NCI-H82 (cell line): ENCODE results near the gene CACNA1H.
A peak's percentile ranks its signal among the peaks of the same experiment; 100 is the strongest.
"Not testable (repeated sequence)": the region's sequence is repeated elsewhere in the genome, so short reads cannot be mapped to it uniquely, and the experiment has no call there.

Source experiments
- DNase-seq: peaks from one replicate; lab custom pipeline; 2025; lab: John Stamatoyannopoulos, UW

The CACNA1H gene

GRCh38 chr16:1254821-1255220 is 101.9 kb downstream of the CACNA1H start:
- not testable (repeated sequence) for DNase-seq

- not testable (repeated sequence) for DNase-seq
These were observed 102.6 kb downstream of the CACNA1H start, which contains the start of gene TPSD1 for GRCh38 chr16:1255276-1256122. Gene TPSD1, plus strand, starts transcription at chr16:1256069. Its CDS starts 212 bp downstream, at chr16:1256281.

GRCh38 chr16:1256296-1256873 is 103.5 kb downstream of the CACNA1H start:
- DNase-seq = not testable (repeated sequence)

DNA sequence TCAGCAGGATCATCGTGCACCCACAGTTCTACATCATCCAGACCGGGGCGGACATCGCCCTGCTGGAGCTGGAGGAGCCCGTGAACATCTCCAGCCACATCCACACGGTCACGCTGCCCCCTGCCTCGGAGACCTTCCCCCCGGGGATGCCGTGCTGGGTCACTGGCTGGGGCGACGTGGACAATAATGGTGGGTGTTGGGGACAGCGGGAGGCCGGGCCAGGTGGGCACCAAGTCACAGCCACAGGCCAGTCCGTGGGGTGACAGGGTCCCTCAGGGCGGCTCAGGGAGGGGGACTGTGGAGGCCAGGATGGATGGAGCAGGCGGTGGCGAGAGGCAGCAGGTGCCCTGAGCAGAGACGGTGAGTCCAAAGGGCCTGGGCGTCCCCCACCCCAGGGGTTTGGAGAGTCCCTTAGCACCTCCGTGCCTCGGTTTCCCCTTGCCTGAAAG is 104.0 kb downstream of the CACNA1H start:
- no peak for DNase-seq

DNA sequence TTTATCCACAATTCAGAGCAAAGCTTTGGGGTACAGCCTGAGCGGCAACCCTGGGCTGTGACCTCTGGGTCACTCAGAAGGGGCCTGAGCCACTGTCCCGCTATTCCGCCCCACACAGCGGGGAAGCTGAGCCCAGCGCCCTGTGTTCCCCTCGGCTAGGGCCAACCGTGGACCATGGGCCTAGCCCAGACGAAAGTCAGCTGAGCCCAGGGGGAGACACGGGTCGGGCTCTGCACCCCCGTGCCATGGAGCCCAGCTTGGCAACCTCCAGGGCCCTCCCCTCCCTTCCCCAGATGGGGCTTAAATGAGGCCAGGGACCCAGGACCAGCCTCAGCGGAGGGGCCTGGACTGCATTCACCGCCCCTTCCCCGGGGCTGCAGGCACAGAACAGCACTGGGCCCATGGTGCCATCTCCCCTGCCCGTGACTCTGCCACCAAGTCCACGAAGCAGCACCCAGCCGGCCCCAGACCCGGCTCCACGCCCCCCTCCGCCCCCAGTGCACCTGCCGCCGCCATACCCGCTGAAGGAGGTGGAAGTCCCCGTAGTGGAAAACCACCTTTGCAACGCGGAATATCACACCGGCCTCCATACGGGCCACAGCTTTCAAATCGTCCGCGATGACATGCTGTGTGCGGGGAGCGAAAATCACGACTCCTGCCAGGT is 104.8 kb downstream of the CACNA1H start:
- no peak for DNase-seq

DNA sequence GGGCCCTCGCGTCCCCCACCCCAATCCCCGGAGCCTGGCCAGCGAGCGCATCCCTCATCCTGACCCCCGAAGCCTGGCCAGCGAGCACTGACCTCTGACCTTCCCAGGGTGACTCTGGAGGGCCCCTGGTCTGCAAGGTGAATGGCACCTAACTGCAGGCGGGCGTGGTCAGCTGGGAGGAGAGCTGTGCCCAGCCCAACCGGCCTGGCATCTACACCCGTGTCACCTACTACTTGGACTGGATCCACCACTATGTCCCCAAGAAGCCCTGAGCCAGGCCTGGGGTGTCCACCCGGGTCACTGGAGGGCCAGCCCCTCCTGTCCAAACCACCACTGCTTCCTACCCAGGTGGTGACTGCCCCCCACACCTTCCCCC is 105.3 kb downstream of the CACNA1H start:
- DNase-seq = no peak

DNA sequence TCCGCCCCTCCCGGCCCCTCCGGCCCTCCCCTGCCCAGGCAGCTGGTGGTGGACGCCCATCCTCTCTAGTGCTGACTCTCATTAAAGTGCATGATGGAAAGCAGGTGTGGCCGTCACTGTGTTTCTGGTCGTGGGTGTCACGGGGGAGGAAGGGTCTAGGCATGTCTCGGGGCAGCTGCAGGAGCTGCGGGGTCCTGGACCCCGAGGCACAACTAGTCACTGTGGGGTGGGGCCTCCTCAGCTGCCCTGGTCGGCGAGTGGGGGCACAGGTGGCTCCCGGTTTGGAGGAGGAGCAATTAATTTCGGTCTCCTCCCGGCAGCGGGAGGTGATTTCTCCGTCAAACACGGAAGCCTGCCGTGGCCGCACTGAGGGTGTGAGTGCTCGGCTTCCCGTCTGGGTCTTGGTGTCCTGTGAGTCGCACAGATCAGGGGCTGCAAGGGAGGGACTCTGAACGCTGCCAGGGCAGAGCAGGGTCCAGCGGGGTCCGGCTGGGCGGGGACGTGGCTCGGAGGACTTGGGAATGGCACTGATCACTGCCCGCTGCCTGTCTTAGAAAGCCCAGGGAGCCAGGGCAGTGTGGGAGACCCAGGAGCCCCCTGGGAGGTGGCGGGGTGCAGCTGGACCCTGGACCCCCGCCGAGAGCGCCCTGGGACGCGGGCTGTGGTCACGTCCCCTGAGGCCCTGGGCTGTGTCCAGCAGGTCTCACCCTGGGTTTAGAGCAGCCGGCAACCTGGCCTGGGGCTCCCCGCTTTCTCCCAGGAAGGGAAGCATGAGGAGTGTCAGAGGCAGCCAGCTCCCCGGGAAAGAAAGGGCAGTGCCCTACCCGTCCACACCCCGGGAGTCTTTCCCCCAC is 106.2 kb downstream of the CACNA1H start:
- no peak for DNase-seq

DNA sequence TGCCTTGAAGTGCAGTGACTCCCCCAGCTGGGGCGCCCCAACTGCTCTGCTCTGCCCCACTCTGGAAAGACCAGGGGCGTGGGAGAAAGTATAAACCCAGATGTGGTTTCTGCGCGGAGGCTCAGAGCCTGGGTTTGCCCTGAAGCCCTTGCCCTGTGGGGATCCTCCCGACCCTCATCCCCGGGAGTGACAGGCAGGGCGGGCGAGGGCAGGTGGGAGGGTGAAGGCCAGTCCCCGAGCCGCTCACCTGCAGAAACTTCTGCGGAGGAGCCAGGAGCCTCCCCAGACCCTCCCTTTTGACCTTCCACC is 106.8 kb downstream of the CACNA1H start:
- DNase-seq = no peak

DNA sequence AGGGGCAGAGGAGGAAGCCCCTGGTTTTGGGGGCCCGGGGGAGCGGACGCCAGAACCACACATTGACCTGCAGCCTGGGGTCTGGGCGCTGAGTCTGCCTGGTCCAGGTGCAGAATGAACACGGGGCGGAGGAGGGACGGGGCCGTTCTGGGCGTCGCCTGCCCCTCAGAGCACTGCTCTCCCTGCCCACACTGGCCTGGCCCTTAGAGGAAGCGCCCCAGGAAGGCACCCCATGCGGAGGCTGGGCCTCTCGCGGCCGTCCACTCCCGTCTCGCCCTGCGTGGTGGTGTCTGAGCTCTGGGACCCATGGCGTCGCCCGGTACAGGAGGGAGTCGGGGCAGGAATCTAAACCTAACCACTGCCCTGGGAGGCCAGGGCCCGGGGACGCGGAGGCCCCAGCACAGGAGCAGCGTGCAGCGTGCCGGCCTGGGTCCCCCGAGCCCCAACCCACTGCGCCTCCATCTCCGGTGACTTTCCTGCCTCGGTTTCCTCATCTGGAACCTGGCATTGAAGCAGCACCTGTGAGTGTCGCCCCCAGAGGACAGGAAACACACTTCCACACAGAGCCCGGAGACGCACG is 107.3 kb downstream of the CACNA1H start:
- DNase-seq = no peak

- DNase-seq = peak; percentile 29
These were observed 108.4 kb downstream of the CACNA1H start for GRCh38 chr16:1261131-1261892.

GRCh38 chr16:1262210-1262845 is 109.4 kb downstream of the CACNA1H start:
- DNase-seq = no peak

DNA sequence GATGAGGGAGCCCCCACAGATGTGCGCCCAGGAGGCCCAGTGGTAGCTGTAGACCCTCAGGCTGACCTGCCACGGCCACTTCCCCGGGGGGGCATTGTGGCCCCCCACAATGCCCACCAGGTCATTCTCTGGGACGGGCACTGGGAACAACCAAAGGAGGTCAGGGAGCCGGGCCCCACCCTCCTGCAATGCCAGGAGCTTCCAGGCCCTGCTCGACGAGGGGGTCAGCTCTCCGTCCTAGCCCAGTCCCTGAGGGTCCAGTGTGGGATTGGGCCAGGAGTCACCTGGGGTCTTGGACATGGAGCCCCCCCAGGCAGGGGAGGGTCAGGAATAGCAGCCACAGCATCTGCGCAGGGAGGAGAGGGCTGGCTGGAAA is 109.9 kb downstream of the CACNA1H start:
- no peak for DNase-seq

DNA sequence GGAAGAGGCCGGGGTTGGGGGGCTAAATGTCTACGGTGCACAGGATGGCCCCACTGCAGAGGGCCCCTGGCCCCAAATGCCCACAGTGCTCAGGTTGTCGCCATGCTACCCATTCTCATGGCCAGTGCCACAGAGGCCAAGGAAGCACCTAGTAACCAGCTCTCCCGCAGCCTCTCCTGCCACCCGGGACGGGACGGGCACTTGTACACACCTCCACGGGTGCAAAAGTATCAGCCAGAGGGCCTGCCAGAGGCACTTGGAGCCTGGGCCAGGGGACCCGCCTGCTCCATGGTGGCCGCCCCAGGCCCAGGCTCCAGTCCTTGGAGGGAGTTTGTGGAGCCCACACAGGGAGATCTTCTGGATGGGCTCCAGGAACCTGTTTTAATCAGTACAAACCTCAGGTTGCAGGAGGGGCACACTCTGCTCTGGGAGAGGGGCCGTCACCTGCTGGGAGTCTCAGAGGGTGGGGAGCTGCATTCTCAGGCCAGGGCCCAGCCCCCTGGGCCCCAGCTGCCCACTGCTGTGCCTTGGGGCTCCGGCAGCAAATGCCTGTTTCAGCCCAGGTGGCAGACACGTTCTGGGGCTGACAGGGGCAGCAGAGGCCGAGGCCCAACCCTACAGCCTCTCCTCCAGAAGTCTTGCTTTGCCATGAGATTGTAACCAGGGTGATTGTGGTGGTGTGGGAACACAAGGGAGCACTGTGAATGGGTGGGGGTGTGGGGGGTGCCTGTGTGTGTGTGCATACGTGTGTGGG is 110.9 kb downstream of the CACNA1H start:
- DNase-seq = no peak

DNA sequence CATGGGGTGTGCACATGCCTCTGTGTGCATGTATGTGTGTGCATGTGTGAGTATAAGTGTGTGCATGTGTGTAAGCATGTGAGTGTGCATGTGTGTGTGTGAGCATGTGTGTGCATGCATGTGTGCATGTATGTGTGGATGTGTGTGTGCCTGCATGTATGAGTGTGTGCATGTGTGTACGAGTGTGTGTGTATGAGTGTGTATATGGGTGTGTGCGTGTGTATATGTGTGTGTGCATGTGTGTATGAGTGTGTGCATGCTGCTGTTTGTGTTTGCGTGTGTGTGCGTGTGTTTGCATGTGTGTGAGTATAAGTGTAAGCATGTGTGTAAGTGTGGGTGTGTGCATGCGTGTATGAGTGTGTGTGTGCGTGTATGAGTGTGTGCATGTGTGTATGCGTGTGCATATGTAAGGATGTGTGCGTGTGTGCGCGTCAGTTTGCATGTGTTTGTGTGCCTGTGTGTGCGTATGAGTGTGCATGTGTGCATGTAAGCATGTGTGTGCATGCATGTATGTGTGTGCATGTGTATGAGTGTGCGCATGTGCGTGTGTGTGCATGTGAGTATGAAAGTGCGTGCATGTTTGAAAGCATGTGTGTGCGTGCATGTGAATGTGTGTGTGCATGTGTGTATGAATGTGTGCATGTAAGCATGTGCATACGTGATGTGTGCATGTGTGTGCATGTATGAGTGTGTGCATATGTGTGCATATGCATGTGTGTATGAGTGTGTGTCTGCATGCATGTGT is 111.6 kb downstream of the CACNA1H start:
- DNase-seq = no peak

- no peak for DNase-seq
These were observed 112.3 kb downstream of the CACNA1H start for GRCh38 chr16:1265090-1265630.

GRCh38 chr16:1265826-1266225 is 112.9 kb downstream of the CACNA1H start:
- DNase-seq = no peak

DNA sequence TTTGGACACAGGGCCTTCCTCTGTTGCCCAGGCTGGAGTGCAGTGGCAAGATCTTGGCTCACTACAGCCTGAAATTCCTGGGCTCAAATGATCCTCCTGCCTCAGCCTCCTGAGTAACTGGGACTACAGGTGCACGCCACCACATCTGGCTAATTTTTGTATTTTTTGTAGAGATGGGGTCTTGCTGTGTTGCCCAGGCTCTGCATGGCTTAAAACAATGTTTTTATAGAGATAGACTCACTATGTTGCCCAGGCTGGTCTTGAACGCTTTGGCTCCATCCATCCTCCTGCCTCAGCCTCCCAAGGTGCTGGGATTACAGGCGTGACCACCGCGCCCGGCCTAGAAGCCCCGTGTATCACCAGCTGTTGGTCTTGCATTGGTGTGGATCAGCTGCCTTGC is 116.5 kb downstream of the CACNA1H start:
- not testable (repeated sequence) for DNase-seq

GRCh38 chr16:1271380-1271723 is 118.4 kb downstream of the CACNA1H start:
- no peak for DNase-seq
